Heart left ventricle (tissue), 13 donors: ENCODE results near the gene COL20A1.

ENCODE experiments used
- CTCF ChIP-seq, 12 donors: fragments of 200-600 bp; sonication (generic) in 4 of 12; IDR thresholded peaks; one replicate each; pipeline versions ENCODE4 v1.5.0 to v1.8.0; 2018 to 2022; ENCODE audit warnings: antibody characterized with exemption in 12 of 12, mild to moderate bottlenecking in 5 of 12
- POLR2A ChIP-seq, 2 donors: fragments of 450-650 bp; IDR thresholded peaks; one replicate each; pipeline ENCODE4 v1.6.1; 2017; ENCODE audit warnings: antibody characterized with exemption in 2 of 2, mild to moderate bottlenecking in 2 of 2, moderate library complexity in 2 of 2
- donor health status: ischemic (EF 13 %, LVEDD 7.1; RV severe dilation, severe dysfunction).
- donor health status: DM: no; HTN: yes; CAD: no.
- donor health status: DM: no; HTN: no; CAD: no.
- donor health status: ischemic (EF 25% LVEDD 6.9; RV normal size, moderate dysfunction).
- donor health status: ischemic (EF 25% LVEDD 5.7; RV mildly dilated, moderate dysfunction).
- donor health status: ischemic (EF 35%, LVEDD 5.7; RV mildly dilated, moderate dysfunction).
- donor health status: nonischemic (EF 11% LVEDD 7.7; RV severe dilation, severe dysfunction).
- donor health status: DM: yes; HTN: yes; CAD: no.
- donor health status: PGD.
- donor health status: ischemic (EF 29% LVEDD 5.4; RV normal size, mild dysfunction).
- donor health status: nonischemic (EF 23%, LVEDD 6.1; RV moderate dilation, normal function).

- no peak for TF ChIP-seq CTCF (IDR thresholded peaks at IDR 0.05)
- TF ChIP-seq POLR2A (IDR thresholded peaks at IDR 0.05): no peak
These were observed 56.5 kb downstream of the COL20A1 start for GRCh38 chr20:63349516-63349895.
